Tibial nerve (tissue), 4 donors: ENCODE data around the gene EYA3. TPM values are rescaled to one million over a fixed set of nuclear protein-coding genes. Genes with fewer than 3 reads are reported as not detected.

Experiments
- DNase-seq, 2 donors: peaks; one replicate each; pipeline ENCODE4 v3.0.0-alpha.2; 2019; ENCODE audit warnings: low spot score in 2 of 2
- H3K27ac ChIP-seq, 4 donors: fragments of 200-600 bp; sonication (generic) in 3 of 4; one replicate each; pipeline ENCODE4 v1.5.1; 2017 to 2019; ENCODE audit warnings: mild to moderate bottlenecking in 1 of 4
- H3K27me3 ChIP-seq, 2 donors: fragments of 200-600 bp; sonication (generic) in 1 of 2; one replicate each; pipeline versions ENCODE4 v1.5.1 to v1.6.0; 2017 to 2019
- H3K36me3 ChIP-seq, 3 donors: fragments of 200-600 bp; sonication (generic); one replicate each; pipeline ENCODE4 v1.5.1; 2018 to 2019
- H3K4me1 ChIP-seq, 4 donors: fragments of 200-600 bp; sonication (generic) in 3 of 4; one replicate each; pipeline ENCODE4 v1.5.1; 2017 to 2019
- H3K4me3 ChIP-seq, 4 donors: fragments of 200-600 bp; sonication (generic) in 3 of 4; one replicate each; pipeline ENCODE4 v1.5.1; 2017 to 2019; ENCODE audit warnings: mild to moderate bottlenecking in 1 of 4, moderate library complexity in 1 of 4
- H3K9me3 ChIP-seq, 4 donors: fragments of 200-600 bp; sonication (generic) in 3 of 4; one replicate each; pipeline ENCODE4 v1.5.1; 2017 to 2019
- EP300 ChIP-seq, 2 donors: sonication (generic); formaldehyde crosslinking; IDR thresholded peaks; one replicate each; pipeline ENCODE4 v1.6.1; 2017; ENCODE audit warnings: antibody characterized with exemption in 2 of 2, mild to moderate bottlenecking in 1 of 2
- POLR2A ChIP-seq, 2 donors: fragments of 450-650 bp; IDR thresholded peaks; one replicate each; pipeline ENCODE4 v1.6.1; 2017; ENCODE audit warnings: antibody characterized with exemption in 2 of 2, mild to moderate bottlenecking in 2 of 2, moderate library complexity in 2 of 2
- WGBS, 2 donors: methylation state at CpG; one replicate each; pipeline ENCODE4 v1.1.5; 2018; 5-methylcytosine and 5-hydroxymethylcytosine counted together
- total RNA-seq, 4 donors: library from RNA; depleted of rRNA; stranded (reverse); fragments of >200 nt; gene quantifications; one replicate each; pipeline ENCODE4 v1.1.0, GENCODE V29; 2016
- TF ChIP-seq, protein P1 (sequence below), 5 experiments: fragments of 200-600 bp in 3 of 5; fragments of 450-650 bp in 2 of 5; sonication (generic) in 3 of 5; IDR thresholded peaks; one replicate each; pipeline ENCODE4 v1.5.1; 2016 to 2019; ENCODE audit warnings: antibody characterized with exemption in 5 of 5, mild to moderate bottlenecking in 3 of 5, moderate library complexity in 2 of 5

Gene EYA3
- total RNA-seq, 4 donors from 2014 or later, result 9.2 to 17.6 (median 14.6) TPM

- Histone ChIP-seq H3K9me3 (no peaks in the 10 kb centered on the region), H3K4me3 (no peak overlapping the region), H3K4me1 (no peaks in the 10 kb centered on the region), H3K36me3 (peaks cover 0 to 36% (median 0%) of the 10 kb centered on the region in 3 donors), H3K27ac (no peak overlapping the region), H3K27me3 (no peaks in the 10 kb centered on the region)
- WGBS, 2 donors, result 95 to 98% methylated on average over 4 of the region's 4 CpGs
- TF ChIP-seq POLR2A (IDR thresholded peaks at IDR 0.05) (no peak), EP300 (IDR thresholded peaks at IDR 0.05) (no peak)
- TF ChIP-seq, protein P1, sequence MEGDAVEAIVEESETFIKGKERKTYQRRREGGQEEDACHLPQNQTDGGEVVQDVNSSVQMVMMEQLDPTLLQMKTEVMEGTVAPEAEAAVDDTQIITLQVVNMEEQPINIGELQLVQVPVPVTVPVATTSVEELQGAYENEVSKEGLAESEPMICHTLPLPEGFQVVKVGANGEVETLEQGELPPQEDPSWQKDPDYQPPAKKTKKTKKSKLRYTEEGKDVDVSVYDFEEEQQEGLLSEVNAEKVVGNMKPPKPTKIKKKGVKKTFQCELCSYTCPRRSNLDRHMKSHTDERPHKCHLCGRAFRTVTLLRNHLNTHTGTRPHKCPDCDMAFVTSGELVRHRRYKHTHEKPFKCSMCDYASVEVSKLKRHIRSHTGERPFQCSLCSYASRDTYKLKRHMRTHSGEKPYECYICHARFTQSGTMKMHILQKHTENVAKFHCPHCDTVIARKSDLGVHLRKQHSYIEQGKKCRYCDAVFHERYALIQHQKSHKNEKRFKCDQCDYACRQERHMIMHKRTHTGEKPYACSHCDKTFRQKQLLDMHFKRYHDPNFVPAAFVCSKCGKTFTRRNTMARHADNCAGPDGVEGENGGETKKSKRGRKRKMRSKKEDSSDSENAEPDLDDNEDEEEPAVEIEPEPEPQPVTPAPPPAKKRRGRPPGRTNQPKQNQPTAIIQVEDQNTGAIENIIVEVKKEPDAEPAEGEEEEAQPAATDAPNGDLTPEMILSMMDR (IDR thresholded peaks at IDR 0.05), result no peak
- no peak for DNase-seq
These were observed 41.7 kb downstream of the EYA3 start for GRCh38 chr1:28046716-28047115.

DNA sequence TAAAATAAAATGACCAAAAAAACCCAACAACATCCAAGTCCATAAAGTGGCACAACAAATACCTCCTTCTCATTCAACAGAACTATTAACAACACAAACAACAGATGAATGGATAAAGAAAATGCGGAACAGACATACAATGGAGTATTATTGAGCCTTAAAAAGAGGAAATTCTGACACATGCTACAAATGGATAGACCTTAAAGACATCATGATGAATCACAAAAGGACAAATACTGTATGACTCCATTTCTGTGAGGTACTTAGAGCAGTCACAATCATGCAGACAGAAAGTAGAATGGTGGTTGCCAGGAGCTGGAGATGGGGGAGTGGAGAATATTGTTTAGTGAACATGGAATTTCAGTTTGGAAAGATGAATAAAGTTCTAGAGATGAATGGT lies 42.6 kb downstream of the EYA3 start:
- Histone ChIP-seq H3K9me3 (no peaks in the 10 kb centered on the region), H3K4me3 (no peak overlapping the region), H3K27ac (no peak overlapping the region), H3K27me3 (no peaks in the 10 kb centered on the region), H3K4me1 (no peaks in the 10 kb centered on the region), H3K36me3 (peaks cover 0 to 45% (median 0%) of the 10 kb centered on the region in 3 donors)
- TF ChIP-seq EP300 (IDR thresholded peaks at IDR 0.05), result no peak
- TF ChIP-seq, protein P1 (IDR thresholded peaks at IDR 0.05), result no peak
- no peak for TF ChIP-seq POLR2A (IDR thresholded peaks at IDR 0.05)
- no peak for DNase-seq
- WGBS, 2 donors, result 49 to 53% methylated on average over 1 of the region's 1 CpG

DNA sequence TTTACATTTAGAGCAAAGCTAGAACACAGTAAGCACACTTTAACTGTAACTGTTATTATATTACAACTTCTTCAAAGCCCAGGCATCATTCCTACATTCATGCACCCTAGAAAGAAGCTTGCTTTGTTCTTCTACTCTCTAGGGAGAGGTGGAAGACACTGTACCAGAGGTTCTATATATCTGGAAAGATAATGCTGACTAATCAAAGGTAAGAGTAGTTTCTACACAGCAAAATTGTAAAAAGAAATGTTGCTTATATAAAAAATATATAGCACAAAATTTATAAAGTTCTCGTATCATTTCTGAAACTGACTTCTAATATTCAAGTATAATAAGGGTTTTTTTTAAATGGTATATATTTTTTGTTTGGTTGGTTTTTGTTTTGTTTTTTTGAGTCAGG lies 44.0 kb downstream of the EYA3 start:
- H3K4me3 ChIP-seq, result no peak overlapping the region
- H3K27ac ChIP-seq, result no peak overlapping the region
- no peak for DNase-seq
- H3K9me3 ChIP-seq, result no peaks in the 10 kb centered on the region
- peaks cover 0 to 54% (median 0%) of the 10 kb centered on the region in 3 donors for H3K36me3 ChIP-seq
- WGBS, 2 donors, result 95 to 100% methylated on average over 1 of the region's 1 CpG
- no peaks in the 10 kb centered on the region for H3K4me1 ChIP-seq
- no peaks in the 10 kb centered on the region for H3K27me3 ChIP-seq
- no peak for TF ChIP-seq EP300 (IDR thresholded peaks at IDR 0.05)
- TF ChIP-seq, protein P1 (IDR thresholded peaks at IDR 0.05), result no peak
- TF ChIP-seq POLR2A (IDR thresholded peaks at IDR 0.05), result no peak

DNA sequence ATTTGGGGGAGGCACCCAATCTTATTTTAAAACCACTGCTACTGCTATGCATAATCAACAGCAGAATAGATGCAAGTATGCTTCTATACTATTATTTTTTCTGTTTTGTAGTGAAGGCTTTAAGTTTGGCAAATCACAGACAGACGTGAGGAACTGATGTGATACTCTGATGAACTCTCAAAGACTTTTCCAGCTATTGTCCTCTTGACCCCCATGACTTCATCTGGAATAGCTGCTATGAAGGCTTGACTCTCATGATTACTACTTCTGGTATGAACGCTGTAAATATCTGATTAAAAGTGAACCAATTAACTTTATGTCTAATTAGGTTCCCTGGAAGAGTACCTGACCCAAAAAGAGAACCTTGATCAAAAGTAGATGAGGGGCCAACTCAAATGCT lies 49.1 kb downstream of the EYA3 start:
- Histone ChIP-seq H3K4me3 (no peak overlapping the region), H3K36me3 (peaks cover 0 to 58% (median 0%) of the 10 kb centered on the region in 3 donors), H3K9me3 (no peaks in the 10 kb centered on the region), H3K27ac (no peak overlapping the region), H3K4me1 (no peaks in the 10 kb centered on the region), H3K27me3 (no peaks in the 10 kb centered on the region)
- WGBS, 2 donors, result 54 to 67% methylated on average over 2 of the region's 2 CpGs
- no peak for DNase-seq
- no peak for TF ChIP-seq EP300 (IDR thresholded peaks at IDR 0.05)

GRCh38 chr1:28037946-28038345 lies 50.5 kb downstream of the EYA3 start:
- Histone ChIP-seq H3K27me3 (no peaks in the 10 kb centered on the region), H3K36me3 (peaks cover 0 to 58% (median 0%) of the 10 kb centered on the region in 3 donors), H3K27ac (no peak overlapping the region), H3K9me3 (no peaks in the 10 kb centered on the region), H3K4me3 (no peak overlapping the region), H3K4me1 (no peaks in the 10 kb centered on the region)
- no peak for DNase-seq
- TF ChIP-seq, protein P1 (IDR thresholded peaks at IDR 0.05), result no peak
- no peak for TF ChIP-seq EP300 (IDR thresholded peaks at IDR 0.05)
- TF ChIP-seq POLR2A (IDR thresholded peaks at IDR 0.05), result no peak
- 96 to 97% methylated on average over 8 of the region's 8 CpGs for WGBS, 2 donors

DNA sequence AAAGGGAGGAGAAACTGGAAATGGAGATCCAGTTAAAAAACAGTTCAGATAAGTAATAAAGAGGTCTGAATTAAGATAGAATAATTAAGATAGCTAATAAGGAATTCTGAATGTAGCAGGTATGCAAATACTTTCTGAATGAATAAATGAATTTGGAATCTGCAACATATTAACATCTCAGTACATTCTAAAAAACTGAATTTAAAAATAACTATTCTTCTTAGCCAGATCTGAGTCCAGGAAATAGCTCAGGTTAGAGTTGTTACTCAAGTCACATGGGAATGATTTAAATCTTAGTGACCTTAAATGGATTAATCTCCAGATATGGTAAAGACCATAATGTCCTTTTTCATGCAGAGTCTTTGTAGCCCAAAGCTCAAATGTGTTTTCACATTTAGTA lies 51.2 kb downstream of the EYA3 start:
- no peak overlapping the region for H3K27ac ChIP-seq

More for the DNA sequence above, 51.2 kb downstream of the EYA3 start:
- no peak overlapping the region for H3K4me3 ChIP-seq
- TF ChIP-seq, protein P1 (IDR thresholded peaks at IDR 0.05), result no peak
- TF ChIP-seq EP300 (IDR thresholded peaks at IDR 0.05) (no peak), POLR2A (IDR thresholded peaks at IDR 0.05) (no peak)
- H3K27me3 ChIP-seq, result no peaks in the 10 kb centered on the region
- H3K4me1 ChIP-seq, result no peaks in the 10 kb centered on the region
- DNase-seq, result no peak
- peaks cover 0 to 55% (median 0%) of the 10 kb centered on the region in 3 donors for H3K36me3 ChIP-seq
- H3K9me3 ChIP-seq, result no peaks in the 10 kb centered on the region
